ENCODE data around the gene PARD3.

DNA sequence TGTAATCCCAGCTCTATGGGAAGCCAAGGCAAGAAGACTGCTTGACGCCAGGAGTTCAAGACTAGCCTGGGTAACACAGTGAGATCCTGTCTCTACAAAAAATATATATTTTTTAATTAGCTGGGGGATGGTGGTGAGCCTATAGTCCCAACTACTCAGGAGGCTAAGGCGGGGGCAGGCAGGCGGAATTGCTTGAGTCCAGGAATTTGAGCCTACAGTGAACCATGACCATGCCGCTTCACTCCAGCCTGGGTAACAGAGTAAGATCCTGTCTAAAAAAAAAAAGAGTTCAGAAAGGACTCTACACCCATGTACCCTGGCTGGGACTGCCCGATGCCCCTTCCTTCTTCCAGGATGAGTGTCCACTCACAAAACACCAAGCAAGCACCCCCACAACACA is 648.7 kb downstream of the PARD3 start:
- TF ChIP-seq POLR2AphosphoS5 (IDR thresholded peaks at IDR 0.05), result no peak
- TF ChIP-seq, protein P1, sequence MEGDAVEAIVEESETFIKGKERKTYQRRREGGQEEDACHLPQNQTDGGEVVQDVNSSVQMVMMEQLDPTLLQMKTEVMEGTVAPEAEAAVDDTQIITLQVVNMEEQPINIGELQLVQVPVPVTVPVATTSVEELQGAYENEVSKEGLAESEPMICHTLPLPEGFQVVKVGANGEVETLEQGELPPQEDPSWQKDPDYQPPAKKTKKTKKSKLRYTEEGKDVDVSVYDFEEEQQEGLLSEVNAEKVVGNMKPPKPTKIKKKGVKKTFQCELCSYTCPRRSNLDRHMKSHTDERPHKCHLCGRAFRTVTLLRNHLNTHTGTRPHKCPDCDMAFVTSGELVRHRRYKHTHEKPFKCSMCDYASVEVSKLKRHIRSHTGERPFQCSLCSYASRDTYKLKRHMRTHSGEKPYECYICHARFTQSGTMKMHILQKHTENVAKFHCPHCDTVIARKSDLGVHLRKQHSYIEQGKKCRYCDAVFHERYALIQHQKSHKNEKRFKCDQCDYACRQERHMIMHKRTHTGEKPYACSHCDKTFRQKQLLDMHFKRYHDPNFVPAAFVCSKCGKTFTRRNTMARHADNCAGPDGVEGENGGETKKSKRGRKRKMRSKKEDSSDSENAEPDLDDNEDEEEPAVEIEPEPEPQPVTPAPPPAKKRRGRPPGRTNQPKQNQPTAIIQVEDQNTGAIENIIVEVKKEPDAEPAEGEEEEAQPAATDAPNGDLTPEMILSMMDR (IDR thresholded peaks at IDR 0.05), result no peak
